Trophoblast cell (in vitro differentiated cells and primary cell): ENCODE results near the gene OGFOD3.

ENCODE experiments used
- DNase-seq, 2 donors: peaks; one replicate each; pipeline ENCODE4 v3.0.0-alpha.2; 2016
- H2AFZ ChIP-seq: 2 replicates; pipeline ENCODE4 v1.6.1; 2013; ENCODE audit warnings: low read length, moderate library complexity, mild to moderate bottlenecking; ENCODE audit not compliant: insufficient read depth, poor library complexity
- H2AK5ac ChIP-seq: 2 replicates; pipeline ENCODE4 v1.6.1; 2013; ENCODE audit warnings: mild to moderate bottlenecking, low read length
- H2BK120ac ChIP-seq: 2 replicates; pipeline ENCODE4 v1.6.1; 2013; ENCODE audit warnings: low read length, mild to moderate bottlenecking, moderate library complexity; ENCODE audit not compliant: insufficient read depth, poor library complexity
- H2BK12ac ChIP-seq: 2 replicates; pipeline ENCODE4 v1.6.1; 2013; ENCODE audit warnings: mild to moderate bottlenecking, low read length, moderate library complexity
- H2BK5ac ChIP-seq: 2 replicates; pipeline ENCODE4 v1.6.1; 2013; ENCODE audit warnings: low read length, low read depth, moderate library complexity, mild to moderate bottlenecking; ENCODE audit not compliant: poor library complexity
- H3K14ac ChIP-seq: 2 replicates; pipeline ENCODE4 v1.6.1; 2013; ENCODE audit warnings: mild to moderate bottlenecking, low read length
- H3K18ac ChIP-seq: 2 replicates; pipeline ENCODE4 v1.6.1; 2013; ENCODE audit warnings: mild to moderate bottlenecking, low read length
- H3K23ac ChIP-seq: 2 replicates; pipeline ENCODE4 v1.6.1; 2013; ENCODE audit warnings: low read length
- H3K27ac ChIP-seq: 2 replicates; pipeline ENCODE4 v1.5.1; 2013; ENCODE audit warnings: low read depth, mild to moderate bottlenecking, inconsistent platforms, low read length, moderate library complexity
- H3K27me3 ChIP-seq: 2 replicates; pipeline ENCODE4 v1.6.1; 2013; ENCODE audit warnings: inconsistent platforms, mild to moderate bottlenecking, low read length, moderate library complexity; ENCODE audit not compliant: insufficient read depth
- H3K36me3 ChIP-seq, 2 experiments: 1 replicate in 1 of 2; 2 replicates in 1 of 2; pipeline ENCODE4 v1.6.1; 2013; ENCODE audit warnings: low read length in 2 of 2, mild to moderate bottlenecking in 2 of 2, moderate library complexity in 1 of 2; ENCODE audit not compliant: insufficient read depth in 2 of 2, control insufficient read depth in 1 of 2
- H3K4ac ChIP-seq: 2 replicates; pipeline ENCODE4 v1.6.1; 2013; ENCODE audit warnings: low read depth, mild to moderate bottlenecking, low read length, moderate library complexity
- H3K4me1 ChIP-seq, 2 experiments: 1 replicate in 1 of 2; 2 replicates in 1 of 2; pipeline ENCODE4 v1.6.1; 2013; ENCODE audit warnings: low read length in 2 of 2, mild to moderate bottlenecking in 2 of 2, moderate library complexity in 1 of 2; ENCODE audit not compliant: insufficient read depth in 2 of 2, control insufficient read depth in 1 of 2
- H3K4me2 ChIP-seq: 2 replicates; pipeline ENCODE4 v1.6.1; 2013; ENCODE audit warnings: inconsistent platforms, mild to moderate bottlenecking, low read length, moderate library complexity
- H3K4me3 ChIP-seq: 2 replicates; pipeline ENCODE4 v1.5.1; 2013; ENCODE audit warnings: mild to moderate bottlenecking, low read depth, low read length, inconsistent platforms
- H3K79me1 ChIP-seq: one replicate; pipeline ENCODE4 v1.6.1; 2013; ENCODE audit warnings: low read length
- H3K79me2 ChIP-seq: 2 replicates; pipeline ENCODE4 v1.6.1; 2013; ENCODE audit warnings: low read length, mild to moderate bottlenecking; ENCODE audit not compliant: control insufficient read depth, insufficient read depth, poor library complexity
- H3K9ac ChIP-seq: 2 replicates; pipeline ENCODE4 v1.6.1; 2013; ENCODE audit warnings: mild to moderate bottlenecking, low read length
- H3K9me3 ChIP-seq: 2 replicates; pipeline ENCODE4 v1.6.1; 2013; ENCODE audit warnings: low read depth, mild to moderate bottlenecking, control low read depth, inconsistent platforms, low read length; ENCODE audit not compliant: insufficient read depth
- H4K12ac ChIP-seq: 2 replicates; pipeline ENCODE4 v1.6.1; 2013; ENCODE audit warnings: low read depth, mild to moderate bottlenecking, low read length, moderate library complexity
- H4K8ac ChIP-seq: 2 replicates; pipeline ENCODE4 v1.6.1; 2013; ENCODE audit warnings: low read depth, mild to moderate bottlenecking, low read length, moderate library complexity
- H4K91ac ChIP-seq: one replicate; pipeline ENCODE4 v1.6.1; 2013; ENCODE audit warnings: low read depth, mild to moderate bottlenecking, low read length, moderate library complexity
- whole genome bisulfite sequencing: extraction: QIAGEN DNeasy Blood & Tissue Kit; methylation state at CpG from one replicate; pipeline ENCODE4 v1.1.7; 2013; ENCODE audit warnings: missing lambda C conversion rate; ENCODE audit not compliant: insufficient read length, insufficient coverage; ENCODE audit errors: extremely low coverage; 5-methylcytosine and 5-hydroxymethylcytosine counted together

The OGFOD3 gene

DNA sequence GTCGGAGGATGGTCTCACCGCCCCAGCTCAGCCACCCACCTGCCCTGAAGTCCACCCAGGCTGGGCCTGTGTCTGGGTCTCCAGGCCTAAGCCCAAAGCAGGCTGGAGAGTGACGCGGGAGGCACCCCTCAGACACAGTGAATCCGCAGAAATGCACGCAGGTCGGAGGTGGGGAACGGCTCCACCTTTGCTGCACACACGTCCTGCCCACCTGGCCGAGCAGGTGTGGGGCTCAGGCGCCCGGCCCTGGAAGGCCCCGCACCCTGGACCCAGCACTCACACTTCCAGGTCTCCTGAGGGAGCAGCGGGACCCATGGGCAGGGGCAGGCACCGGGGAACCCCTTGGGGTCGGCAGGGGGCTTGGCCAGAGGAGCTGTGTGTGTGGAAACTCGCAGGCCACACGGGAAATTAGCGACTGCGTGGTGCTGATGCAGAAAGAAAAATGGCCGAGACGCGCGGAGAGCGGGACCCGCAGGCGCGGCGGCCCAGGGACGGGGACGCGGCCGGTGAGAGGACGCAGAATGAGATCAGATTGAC lies 21.5 kb upstream of the OGFOD3 start:
- no peak overlapping the region for H3K18ac ChIP-seq
- H2AFZ ChIP-seq, result no peak overlapping the region
- H2BK12ac ChIP-seq, result no peak overlapping the region
- no peak for DNase-seq
- H3K9ac ChIP-seq, result no peak overlapping the region
- H3K4ac ChIP-seq, result no peak overlapping the region
- H2BK120ac ChIP-seq, result no peak overlapping the region
- H2BK5ac ChIP-seq, result no peak overlapping the region
- no peak overlapping the region for H4K8ac ChIP-seq
- no CpG with 5 or more reads among the region's 34 CpGs for WGBS
- H3K4me1 ChIP-seq, result peaks cover 5% of the 10 kb centered on the region in 2 experiments
- peak overlapping the region; percentile 31 for H4K12ac ChIP-seq
- no peak overlapping the region for H3K4me2 ChIP-seq
- no peaks in the 10 kb centered on the region for H3K9me3 ChIP-seq
- H3K14ac ChIP-seq, result no peak overlapping the region
- no peak overlapping the region for H3K23ac ChIP-seq
- no peak overlapping the region for H3K27ac ChIP-seq
- H3K27me3 ChIP-seq, result no peaks in the 10 kb centered on the region
- H2AK5ac ChIP-seq, result no peak overlapping the region
- H3K36me3 ChIP-seq, result peaks cover 33 to 39% of the 10 kb centered on the region in 2 experiments
- no peaks in the 10 kb centered on the region for H3K79me2 ChIP-seq
- no peak overlapping the region for H3K4me3 ChIP-seq
- H3K79me1 ChIP-seq, result no peaks in the 10 kb centered on the region
- H4K91ac ChIP-seq, result no peak overlapping the region

DNA sequence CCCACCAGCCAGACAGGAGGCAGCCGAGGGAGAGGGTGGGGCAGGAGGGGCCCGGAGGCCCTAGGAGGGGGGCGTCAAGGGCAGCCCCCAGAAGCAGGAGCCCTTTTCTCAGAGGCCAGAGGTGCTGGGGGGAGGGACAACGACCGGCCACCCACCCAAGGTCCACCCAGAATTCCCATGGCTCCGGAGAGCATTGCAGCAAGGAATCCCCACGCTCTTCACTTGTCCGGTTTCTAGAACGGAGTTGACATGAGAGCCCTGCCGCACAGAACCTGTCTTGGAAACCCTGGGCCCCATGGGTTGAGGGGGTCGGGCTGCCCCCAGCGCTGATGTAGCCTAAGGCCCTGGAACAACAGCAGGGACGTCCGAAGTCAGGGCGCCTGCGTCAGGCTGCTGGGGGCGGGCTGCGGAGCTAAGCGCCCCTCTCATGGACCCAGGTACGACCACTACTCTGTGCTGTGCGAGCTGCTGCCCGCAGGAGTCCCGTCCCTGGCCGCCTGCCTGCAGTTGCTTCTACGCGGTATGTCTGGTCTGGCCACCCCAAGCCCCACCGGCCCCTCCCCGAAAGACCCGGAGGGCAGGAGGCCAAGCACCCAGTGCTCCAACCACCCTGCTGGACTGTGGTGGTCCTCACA lies 20.9 kb upstream of the OGFOD3 start:
- peaks cover 28 to 33% of the 10 kb centered on the region in 2 experiments for H3K36me3 ChIP-seq
- H2BK12ac ChIP-seq, result no peak overlapping the region
- no peak for DNase-seq
- H2BK5ac ChIP-seq, result no peak overlapping the region
- H3K27me3 ChIP-seq, result no peaks in the 10 kb centered on the region
- H3K27ac ChIP-seq, result no peak overlapping the region
- no peak overlapping the region for H2AK5ac ChIP-seq
- no peaks in the 10 kb centered on the region for H3K79me1 ChIP-seq
- H4K91ac ChIP-seq, result no peak overlapping the region
- H4K12ac ChIP-seq, result no peak overlapping the region
- H3K9me3 ChIP-seq, result no peaks in the 10 kb centered on the region
- WGBS, result no CpG with 5 or more reads among the region's 29 CpGs
- no peaks in the 10 kb centered on the region for H3K79me2 ChIP-seq
- no peak overlapping the region for H3K18ac ChIP-seq
- H3K4me1 ChIP-seq, result peaks cover 5% of the 10 kb centered on the region in 2 experiments
- no peak overlapping the region for H3K23ac ChIP-seq
- no peak overlapping the region for H2AFZ ChIP-seq
- H3K4ac ChIP-seq, result no peak overlapping the region
- no peak overlapping the region for H2BK120ac ChIP-seq
- no peak overlapping the region for H4K8ac ChIP-seq
- H3K4me3 ChIP-seq, result no peak overlapping the region
- no peak overlapping the region for H3K4me2 ChIP-seq
- no peak overlapping the region for H3K14ac ChIP-seq
- H3K9ac ChIP-seq, result no peak overlapping the region

DNA sequence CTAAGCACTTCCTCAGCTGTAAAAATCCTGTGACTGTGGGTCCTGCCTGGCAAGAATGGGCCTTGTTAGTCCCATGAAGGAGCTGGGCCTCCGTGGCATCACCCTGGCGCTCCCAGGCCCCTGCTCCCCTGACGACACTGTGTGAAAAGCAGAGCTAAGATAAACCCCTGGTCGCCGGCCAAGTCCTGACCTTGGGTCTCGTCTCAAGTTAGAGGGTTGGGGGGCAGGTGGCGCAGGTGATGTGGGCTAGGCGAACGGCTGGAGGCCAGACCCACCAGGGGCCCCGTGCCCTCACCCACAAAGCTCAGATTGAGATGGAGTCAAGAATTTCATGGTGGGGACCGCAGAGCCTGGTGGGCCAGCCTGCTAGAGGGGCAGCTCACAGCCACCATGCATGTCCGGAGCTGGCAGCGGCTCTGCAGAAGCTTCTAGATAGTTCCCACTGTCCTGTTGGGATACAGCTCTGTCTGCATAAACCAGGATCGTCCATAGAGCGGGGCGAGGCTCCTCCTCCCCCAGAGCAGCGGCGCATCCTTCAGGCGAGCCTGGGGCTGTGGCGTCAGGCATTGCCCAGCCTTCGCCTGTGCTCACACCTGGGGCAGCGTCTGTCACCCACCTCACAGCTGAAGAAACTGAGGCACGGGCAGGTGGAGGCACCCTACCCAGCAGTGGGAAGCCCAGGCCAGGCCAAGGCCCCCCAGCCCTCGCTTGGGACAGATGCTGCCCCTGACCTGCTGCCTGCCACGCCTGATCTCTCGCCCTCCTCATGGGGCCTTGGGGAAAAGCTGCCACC lies 20.2 kb upstream of the OGFOD3 start:
- no peak overlapping the region for H3K23ac ChIP-seq
- no peak overlapping the region for H3K14ac ChIP-seq
- no peak overlapping the region for H3K18ac ChIP-seq
- no peak overlapping the region for H2AFZ ChIP-seq
- WGBS, result no CpG with 5 or more reads among the region's 26 CpGs
- peaks cover 5% of the 10 kb centered on the region in 2 experiments for H3K4me1 ChIP-seq
- H4K12ac ChIP-seq, result no peak overlapping the region
- no peaks in the 10 kb centered on the region for H3K79me1 ChIP-seq
- H3K27me3 ChIP-seq, result no peaks in the 10 kb centered on the region
- H3K9ac ChIP-seq, result no peak overlapping the region
- DNase-seq, result no peak
- H2AK5ac ChIP-seq, result no peak overlapping the region
- no peak overlapping the region for H2BK12ac ChIP-seq
- no peaks in the 10 kb centered on the region for H3K9me3 ChIP-seq
- no peak overlapping the region for H3K27ac ChIP-seq
- H3K4me3 ChIP-seq, result no peak overlapping the region
- no peak overlapping the region for H3K4me2 ChIP-seq
- no peak overlapping the region for H4K8ac ChIP-seq
- H2BK5ac ChIP-seq, result no peak overlapping the region
- no peak overlapping the region for H4K91ac ChIP-seq
- H3K36me3 ChIP-seq, result peaks cover 21 to 26% of the 10 kb centered on the region in 2 experiments
- no peak overlapping the region for H2BK120ac ChIP-seq
- no peaks in the 10 kb centered on the region for H3K79me2 ChIP-seq
- H3K4ac ChIP-seq, result no peak overlapping the region

DNA sequence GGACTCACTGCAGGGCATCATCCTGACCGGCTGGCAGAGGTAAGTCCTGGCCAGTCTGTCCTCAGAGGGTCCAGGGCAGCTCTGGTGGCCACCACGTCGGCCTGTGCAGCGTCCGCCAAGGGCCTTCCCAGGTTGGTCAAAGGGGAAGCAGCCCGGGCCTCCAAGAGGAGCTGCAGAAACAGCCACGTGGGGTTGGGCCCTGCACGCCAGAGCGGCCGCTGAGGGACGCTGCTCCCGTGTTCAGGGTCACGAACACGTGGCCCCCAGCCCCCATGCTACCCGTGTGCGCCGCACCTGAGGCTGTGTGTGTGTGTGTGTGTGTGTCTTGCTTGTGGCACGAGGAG lies 18.9 kb upstream of the OGFOD3 start:
- no CpG with 5 or more reads among the region's 18 CpGs for WGBS

More for the DNA sequence above, 18.9 kb upstream of the OGFOD3 start:
- Histone ChIP-seq H3K79me1 (no peaks in the 10 kb centered on the region), H3K27me3 (no peaks in the 10 kb centered on the region), H2AK5ac (no peak overlapping the region), H3K27ac (no peak overlapping the region), H3K4me1 (peaks cover 5% of the 10 kb centered on the region in 2 experiments), H4K91ac (no peak overlapping the region), H3K4me2 (no peak overlapping the region), H3K9ac (no peak overlapping the region), H3K18ac (no peak overlapping the region), H3K4me3 (no peak overlapping the region), H2BK5ac (no peak overlapping the region), H4K8ac (no peak overlapping the region), H3K9me3 (no peaks in the 10 kb centered on the region), H3K36me3 (peaks cover 8 to 14% of the 10 kb centered on the region in 2 experiments), H3K4ac (no peak overlapping the region), H2BK120ac (no peak overlapping the region), H2BK12ac (no peak overlapping the region), H3K14ac (no peak overlapping the region), H3K79me2 (no peaks in the 10 kb centered on the region), H2AFZ (no peak overlapping the region), H4K12ac (no peak overlapping the region), H3K23ac (no peak overlapping the region)
- DNase-seq, result no peak
